Measurements from ENCODE around the gene IL36RN.

The IL36RN gene

DNA sequence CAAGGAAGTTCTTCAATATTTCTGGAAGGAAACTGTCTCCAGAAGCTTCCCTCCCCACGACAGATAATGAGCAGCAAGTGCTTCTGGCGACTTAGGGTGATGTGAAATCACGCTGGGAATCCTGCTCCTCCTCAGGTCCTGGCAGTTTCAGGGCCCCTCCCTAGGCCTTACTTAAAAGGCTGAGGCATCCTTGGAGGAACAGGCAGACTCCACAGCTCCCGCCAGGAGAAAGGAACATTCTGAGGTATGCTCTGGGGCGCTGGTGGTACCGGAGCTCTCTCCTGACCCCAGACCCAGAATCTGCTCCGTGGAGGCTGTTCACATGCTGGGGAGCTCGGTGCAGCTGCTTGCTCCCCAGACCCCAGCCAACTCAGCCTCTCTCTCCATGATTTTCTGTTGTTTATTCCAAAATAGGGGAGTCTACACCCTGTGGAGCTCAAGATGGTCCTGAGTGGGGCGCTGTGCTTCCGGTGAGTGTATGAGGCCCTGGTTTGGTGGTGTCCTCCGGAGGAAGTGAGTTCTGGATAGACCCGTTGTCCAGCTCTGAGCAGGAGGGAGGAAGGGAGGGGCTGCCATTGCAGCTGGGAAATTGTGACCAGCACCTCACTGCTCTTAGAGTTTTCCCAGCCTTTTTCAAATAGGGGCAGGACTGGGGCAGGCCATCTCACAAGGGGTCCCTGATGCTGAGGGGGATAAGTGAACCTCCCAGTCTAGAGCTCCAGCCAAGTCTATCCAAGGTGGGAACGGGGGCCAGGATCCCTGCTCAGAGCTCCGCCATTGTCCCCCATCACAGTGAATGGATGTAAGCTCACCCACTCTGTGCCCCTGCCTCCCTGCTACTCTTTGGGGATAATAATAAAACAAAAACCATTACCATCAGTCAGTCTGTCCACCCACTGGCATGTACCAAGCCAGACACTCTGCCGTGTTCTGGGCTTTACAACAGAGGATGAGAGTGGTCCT is at the start of gene IL36RN:
Gene IL36RN, plus strand, starts transcription at position 201 of the 963 bp plus-strand sequence. Its CDS starts 241 bp downstream, at position 442.
- DNase-seq (ENCODE audit: low read depth), result no peak

GRCh38 chr2:113009622-113010021 is 49.4 kb upstream of the IL36RN start:
- no peak for DNase-seq (ENCODE audit: low read depth)

DNA sequence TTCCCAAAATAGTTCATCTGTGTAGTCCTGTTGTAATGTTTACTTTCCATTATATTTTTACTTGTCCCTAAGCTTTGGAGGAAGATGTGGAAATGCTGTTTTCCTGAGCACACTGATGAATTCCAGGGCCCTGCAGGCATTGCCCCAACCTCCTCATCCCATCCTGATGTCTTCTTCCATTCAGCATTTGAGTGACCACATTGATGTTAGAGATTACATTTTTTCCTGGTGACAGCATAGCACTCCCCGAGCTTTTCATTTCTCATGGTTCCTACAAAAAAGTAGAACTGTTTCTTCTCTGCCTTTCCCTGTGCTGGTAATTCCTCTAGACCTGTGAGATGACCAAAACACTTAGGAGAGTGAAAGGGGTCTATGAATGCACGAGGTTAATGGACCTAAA is 48.9 kb upstream of the IL36RN start:
- DNase-seq (ENCODE audit: low read depth), result no peak

DNA sequence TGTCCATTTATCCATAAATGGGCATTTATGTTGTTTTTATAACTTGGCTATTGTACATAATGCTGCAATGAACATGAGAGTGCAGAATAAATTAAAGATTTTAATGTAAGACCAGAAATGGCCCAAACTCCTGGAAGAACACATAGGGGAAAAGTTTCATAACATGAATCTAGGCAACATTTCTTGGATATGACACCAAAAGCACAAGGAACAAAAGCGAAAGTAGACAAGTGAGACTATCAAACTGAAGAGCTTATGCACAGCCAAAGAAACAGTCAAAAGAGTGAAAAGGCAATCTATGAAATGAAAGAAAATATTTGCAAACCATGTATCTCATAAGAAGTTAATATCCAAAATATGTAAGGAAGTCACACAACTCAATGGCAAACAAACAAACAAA is 47.9 kb upstream of the IL36RN start:
- DNase-seq (ENCODE audit: low read depth), result no peak

DNA sequence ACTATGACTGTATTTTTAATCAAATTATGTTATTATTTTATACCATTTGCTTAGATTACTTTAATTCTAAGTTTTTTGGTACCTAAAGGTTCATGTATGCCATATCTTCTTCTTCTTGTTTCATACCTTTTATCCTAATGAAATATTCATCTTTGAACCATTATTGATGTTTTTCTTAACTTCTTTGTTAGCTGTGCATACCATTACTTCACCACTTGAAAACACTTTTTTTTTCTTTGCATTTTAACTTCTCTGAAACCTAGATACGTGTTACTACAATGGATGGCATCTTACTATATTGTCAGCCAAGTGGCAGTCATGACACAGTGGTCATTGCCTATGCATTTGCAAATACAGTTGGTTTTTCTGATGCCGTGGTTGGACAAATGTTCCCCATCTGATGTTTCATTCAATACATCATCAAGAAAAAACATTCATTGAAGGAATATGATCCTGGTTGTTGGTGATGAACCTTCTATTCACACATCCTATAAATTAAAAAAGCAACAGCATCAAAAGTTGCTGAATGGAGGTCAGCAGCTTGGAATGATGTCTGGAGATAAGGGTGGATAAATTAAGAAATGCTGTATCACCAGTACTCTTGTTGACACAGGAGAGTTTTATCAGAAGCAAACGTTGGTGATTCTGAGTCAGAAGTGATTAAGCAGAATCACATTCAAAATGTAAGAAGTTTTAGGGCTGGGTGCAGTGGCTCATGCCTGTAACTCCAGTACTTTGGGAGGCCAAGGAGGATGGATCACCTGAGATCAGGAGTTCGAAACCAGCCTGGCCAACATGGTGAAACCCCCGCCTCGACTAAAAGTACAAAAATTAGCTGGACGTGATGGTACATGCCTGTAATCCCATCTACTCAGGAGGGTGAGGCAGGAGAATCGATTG is 46.3 kb upstream of the IL36RN start:
- no peak for DNase-seq (ENCODE audit: low read depth)

- DNase-seq (ENCODE audit: low read depth), result no peak
Observed at GRCh38 chr2:113013336-113013661, 45.7 kb upstream of the IL36RN start.

DNA sequence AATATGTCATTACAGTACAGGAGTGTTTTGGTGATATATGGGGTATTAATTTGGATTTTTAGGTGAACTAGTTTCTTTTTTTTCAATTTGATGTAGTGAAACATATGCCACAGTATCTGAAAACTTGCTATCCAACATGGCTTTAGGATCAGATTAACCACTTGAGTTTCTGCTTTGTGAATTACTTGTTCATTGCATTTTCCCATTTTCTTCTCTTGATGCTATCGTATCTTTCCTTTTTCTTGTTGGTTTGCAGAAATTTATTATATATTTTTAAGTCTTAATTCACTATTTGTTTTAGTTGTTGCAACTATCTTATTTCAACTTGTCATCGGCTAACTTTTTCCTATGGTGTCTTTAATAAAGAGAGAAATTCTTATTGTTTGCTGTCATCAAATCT is 44.9 kb upstream of the IL36RN start:
- DNase-seq (ENCODE audit: low read depth), result no peak

DNA sequence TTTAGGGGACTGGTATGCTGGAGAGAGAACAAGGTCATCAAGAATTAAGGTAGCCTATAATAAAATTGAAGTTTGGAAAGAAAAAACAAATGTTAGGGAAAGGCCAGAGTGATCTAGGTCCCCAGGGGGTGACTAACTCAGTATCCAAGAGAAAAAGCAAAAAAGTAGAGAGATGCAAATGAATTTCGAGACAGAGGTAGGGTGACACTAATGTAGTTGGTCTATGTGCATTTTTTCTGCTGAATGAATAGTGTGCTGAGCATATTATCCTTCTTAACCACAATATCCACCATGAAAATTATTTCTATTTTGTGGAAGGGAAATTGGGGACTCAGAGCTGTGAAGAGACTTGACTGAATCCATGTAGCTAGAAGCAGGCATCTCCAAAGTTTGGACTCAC is 44.0 kb upstream of the IL36RN start:
- no peak for DNase-seq (ENCODE audit: low read depth)

DNA sequence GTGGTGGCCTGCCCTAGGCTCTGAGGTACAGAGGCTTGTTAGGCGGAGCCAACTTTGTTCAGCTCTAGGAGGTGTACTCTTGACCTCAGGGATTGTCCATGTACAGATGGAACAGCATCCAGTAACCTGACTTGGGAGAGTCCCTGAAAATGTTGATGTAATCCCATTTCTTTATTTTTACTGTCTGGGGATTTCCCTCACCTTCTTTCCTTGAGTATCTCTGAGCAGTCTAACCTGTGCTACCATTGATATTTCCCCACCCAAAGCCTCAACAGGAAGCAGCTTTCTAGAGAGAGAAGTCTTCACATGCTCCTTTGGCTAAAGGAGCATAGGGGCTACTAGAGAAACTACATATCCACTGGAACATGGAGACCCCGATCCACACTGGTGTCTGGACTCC is 43.3 kb upstream of the IL36RN start:
- no peak for DNase-seq (ENCODE audit: low read depth)

GRCh38 chr2:113018509-113018908 is 40.5 kb upstream of the IL36RN start:
- no peak for DNase-seq (ENCODE audit: low read depth)

DNA sequence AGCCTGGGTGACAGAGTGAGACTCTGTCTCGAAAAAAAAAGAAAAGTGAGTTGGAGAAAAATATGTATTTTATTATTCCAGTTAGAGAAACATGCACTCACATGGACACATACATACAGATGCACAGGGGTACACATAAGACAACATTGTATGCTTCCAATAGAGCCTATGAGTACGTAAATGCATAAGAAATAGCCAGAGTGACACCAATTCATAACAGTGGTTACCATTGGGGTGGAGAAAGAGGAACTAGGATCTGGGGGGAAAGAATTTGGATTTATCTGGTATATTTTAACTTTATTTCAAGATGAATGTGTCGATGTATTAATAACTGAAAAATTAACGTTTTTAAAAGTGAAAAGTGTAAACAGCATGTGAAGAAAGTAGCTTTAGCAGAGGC is 37.7 kb upstream of the IL36RN start:
- no peak for DNase-seq (ENCODE audit: low read depth)

- DNase-seq (ENCODE audit: low read depth), result no peak
Observed at GRCh38 chr2:113024764-113025163, 34.2 kb upstream of the IL36RN start.

GRCh38 chr2:113025737-113026136 is 33.3 kb upstream of the IL36RN start:
- DNase-seq (ENCODE audit: low read depth), result no peak

GRCh38 chr2:113027691-113028090 is 31.3 kb upstream of the IL36RN start:
- DNase-seq (ENCODE audit: low read depth), result no peak

GRCh38 chr2:113028112-113028511 is 30.9 kb upstream of the IL36RN start:
- no peak for DNase-seq (ENCODE audit: low read depth)

- no peak for DNase-seq (ENCODE audit: low read depth)
Observed at GRCh38 chr2:113032737-113033136, 26.3 kb upstream of the IL36RN start.

- no peak for DNase-seq (ENCODE audit: low read depth)
Observed at GRCh38 chr2:113034016-113034415, 25.0 kb upstream of the IL36RN start.

GRCh38 chr2:113036763-113037162 is 22.2 kb upstream of the IL36RN start:
- DNase-seq (ENCODE audit: low read depth), result no peak

DNA sequence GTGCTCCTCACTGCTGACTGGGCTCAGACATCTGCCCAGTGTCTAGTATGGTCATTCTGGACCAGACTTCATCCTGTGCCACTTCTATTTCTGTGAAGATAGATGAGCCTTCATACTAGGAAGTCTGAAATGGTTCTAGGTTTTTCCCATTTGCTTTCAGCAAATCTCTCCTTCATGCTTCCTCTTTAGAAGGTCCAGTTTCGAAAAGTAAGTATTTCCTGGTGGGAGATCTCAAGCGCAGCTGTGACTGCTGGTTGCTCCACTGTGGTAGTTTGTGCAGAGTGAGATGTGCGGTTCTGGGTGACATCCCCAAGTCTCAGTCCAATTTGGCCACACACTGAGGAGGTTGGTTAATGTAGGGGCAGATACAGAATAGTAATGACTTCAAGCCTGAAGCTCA is 20.7 kb upstream of the IL36RN start:
- DNase-seq (ENCODE audit: low read depth), result no peak

DNA sequence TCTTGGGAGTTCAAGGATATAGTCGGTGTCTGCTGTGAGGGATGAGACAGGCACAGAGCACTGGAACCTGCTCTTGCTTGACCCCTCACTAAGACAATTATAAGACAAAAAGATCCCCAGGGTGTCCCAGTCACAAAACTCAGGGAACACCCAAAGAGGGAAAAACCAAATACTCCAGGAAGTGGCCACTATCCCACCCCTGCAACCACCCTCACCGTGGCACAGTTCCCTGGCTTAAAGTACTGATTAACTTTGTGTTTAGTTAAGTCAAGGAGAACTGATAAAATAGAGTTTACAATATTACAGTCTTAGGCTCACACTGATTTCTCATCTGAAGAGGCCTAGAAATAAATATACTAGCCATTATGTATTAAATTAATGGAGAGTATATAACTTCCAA is 19.8 kb upstream of the IL36RN start:
- DNase-seq (ENCODE audit: low read depth), result no peak

DNA sequence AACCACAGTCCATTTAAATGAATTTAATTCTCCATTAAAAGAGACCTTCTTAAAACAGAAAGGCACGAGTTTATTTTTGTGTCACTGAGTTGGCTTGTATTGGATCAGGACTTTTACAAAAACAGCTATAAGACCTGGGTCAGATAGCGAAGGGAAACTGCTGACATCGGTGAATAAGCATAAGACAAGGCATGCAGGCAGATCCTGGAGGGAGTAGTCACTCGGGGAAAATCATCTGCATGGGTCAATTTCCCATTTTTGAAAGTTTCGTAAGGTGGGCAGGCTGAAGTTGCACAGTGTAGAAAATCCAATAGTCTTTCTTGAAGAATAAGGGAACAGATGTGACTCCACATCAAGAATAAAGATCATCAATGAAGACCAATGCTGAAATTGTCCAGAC is 19.3 kb upstream of the IL36RN start:
- no peak for DNase-seq (ENCODE audit: low read depth)

DNA sequence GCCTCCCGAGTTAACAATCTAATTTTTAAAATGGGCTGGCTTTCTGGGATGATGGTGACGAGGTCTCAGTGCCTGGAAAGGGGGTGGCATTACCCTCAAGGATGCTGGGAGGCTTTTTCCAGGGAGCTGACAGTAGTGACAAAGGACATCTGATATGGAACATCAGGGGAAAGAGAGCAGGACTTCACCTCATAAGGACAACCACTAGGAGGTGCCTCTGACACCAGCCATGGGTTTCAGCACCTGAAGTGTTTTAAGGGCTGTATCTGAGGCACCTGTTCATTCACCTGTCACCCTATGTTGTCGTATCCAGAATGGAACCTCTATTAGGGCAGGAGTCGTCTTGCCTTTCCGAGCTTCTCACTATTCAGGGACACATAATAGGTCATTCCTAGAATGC is 17.1 kb upstream of the IL36RN start:
- no peak for DNase-seq (ENCODE audit: low read depth)

DNA sequence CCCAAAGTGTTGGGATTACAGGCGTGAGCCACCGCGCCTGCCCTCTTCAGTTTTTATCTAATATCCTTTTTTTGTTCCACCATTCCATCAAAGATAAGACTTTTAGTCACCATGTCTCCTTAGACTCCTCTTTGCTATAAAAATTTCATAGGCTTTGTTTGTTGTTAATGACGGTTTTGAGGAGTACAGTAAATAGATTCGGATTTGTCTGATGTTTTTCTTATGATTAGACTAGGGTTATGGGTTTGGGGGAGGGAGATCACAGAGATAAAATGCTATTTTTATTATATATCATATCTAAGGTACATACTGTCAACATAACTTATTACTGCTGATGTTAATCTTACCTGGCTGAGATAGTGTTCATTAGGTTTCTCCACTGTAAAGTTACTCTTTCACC is 12.5 kb upstream of the IL36RN start:
- DNase-seq (ENCODE audit: low read depth), result no peak

Measured in stimulated activated CD8-positive, alpha-beta memory T cell treated with anti-CD3 and anti-CD28 coated beads, Interleukin-12 subunit alpha, Interleukin-12 subunit beta, amount 100 ng/mL, for 1 hour (primary cell).